ENCODE data around the gene GTF2IRD1.
A peak's percentile ranks its signal among the peaks of the same experiment; 100 is the strongest.

Gene GTF2IRD1

DNA sequence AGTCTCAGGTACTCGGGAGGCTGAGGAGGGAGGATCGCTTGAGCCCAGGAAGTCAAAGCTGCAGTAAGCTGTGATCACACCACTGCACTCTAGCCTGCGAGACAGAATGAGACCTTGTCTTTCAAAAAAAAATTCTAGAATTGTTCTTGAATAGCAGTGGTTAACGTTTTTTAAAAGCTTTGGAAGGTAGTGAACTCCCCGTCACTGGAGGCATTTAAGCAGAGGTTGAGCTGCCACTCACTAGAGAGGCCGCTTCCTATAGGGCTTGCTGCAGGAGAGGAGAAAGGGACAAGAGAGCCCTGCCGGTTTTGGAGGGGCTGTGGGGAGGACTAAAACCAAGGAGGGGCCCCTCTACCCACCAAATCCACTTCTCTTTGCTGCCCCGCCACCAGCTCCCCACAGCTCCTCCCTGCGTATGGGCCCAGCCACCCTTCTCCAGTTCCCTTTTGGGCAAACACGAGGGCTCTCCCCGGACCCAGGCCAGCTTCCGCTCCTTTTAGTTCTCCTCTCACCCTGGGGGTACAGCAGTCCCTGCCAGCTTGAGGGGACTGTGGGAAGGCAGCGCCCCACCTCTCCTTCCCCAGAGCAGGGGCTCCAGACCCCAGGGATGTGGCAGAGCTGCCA, 116.9 kb downstream of the GTF2IRD1 start:
- no peak for DNase-seq

DNA sequence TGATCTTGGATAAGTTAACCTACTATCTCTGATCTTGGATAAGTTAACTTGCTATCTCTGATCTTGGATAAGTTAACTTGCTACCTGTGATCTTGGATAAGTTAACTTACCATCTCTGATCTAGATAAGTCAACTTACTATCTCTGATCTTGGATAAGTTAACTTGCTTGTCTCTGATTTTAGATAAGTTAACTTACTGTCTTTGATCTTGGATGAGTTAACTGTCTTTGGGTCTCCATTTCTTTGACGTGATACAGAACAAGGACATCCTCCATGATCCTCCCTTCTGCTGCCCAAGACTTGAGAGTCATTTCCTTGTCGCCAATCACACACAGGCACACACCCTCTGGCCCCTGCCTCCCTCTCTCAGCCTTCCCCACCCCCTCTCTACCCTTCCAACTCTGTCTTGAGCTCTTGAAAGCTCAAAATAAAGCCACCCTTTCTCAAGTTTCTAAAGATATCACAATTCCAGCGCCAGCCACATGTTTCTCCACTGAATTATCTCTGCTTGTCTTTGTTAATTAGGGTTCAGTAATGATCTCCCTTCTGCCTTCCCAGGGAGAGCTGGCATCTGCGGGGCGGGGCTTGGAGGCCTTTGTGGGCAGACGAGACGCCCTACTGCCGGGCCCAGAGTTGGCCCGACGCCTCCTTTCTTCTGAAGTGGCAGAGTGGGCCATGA, 118.7 kb downstream of the GTF2IRD1 start:
- no peak for DNase-seq

DNA sequence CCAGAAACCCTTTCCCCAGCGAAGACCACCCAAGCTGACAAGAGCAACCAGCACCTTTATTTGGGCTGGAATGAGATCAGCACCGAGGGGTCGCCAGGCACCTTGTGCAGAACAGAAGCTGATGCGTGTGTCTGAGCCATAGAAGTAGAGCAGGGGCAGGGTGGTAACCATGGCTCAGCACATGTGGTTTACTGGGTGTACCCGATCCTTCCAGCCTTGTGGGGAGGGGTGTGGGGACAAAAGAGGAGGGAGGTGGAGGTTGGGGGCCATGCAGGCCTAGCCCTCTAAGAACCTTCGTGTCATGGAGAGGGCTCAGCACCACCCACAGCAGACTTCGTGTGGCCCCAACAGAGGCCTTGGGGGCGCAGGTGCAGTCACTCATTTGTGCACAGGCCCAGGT, 119.8 kb downstream of the GTF2IRD1 start:
- no peak for DNase-seq

DNA sequence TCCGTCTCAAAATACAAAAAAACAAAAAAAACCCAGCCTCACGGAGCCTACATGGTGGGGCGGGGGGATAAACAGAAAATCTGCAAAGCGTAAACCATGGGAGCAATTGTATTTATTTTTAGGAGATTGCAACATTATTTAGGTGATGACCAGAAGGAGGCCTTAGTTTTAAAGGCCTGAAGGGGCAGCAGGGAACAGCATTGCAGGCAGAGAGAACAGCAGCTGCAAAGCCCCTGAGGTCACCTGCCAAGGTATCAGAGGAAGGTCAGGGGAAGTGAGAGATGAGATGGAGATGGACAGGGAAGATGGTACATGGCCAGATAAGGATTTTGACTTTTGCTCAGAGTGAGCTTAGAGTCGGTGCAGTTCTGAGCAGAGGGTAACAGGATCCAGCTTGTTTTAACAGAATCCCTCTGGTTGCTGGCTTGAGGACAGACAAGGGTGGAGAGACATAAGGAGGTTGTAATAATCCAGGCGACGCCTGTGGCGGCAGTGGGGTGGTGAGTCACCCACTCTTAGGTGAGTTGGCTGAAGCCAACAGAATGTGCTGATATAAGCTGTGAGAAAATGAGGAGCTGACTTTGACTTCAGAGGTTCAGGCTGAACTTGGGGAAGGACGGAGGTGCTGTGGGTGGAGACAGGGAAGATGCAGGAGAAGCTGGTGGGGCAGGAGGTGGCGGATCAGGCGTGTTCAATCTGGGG, 121.5 kb downstream of the GTF2IRD1 start:
- DNase-seq, result no peak

DNA sequence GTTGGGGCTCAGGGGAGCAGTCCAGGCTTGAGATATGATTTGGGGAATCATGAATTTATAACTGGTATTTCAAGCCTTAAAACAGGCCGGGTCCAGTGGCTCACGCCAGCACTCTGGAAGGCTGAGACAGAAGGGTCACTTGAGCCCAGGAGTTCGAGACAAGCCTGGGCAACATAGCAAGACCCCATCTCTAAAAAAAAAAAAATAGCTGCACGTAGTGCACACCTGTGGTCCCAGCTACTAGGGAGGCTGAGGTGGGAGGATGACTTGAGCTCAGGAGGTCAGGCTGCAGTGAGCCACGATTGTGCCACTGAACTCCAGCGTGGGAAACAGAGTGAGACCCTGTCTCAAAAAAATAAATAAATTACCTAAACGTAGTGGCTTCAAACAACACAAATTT, 122.1 kb downstream of the GTF2IRD1 start:
- no peak for DNase-seq

DNA sequence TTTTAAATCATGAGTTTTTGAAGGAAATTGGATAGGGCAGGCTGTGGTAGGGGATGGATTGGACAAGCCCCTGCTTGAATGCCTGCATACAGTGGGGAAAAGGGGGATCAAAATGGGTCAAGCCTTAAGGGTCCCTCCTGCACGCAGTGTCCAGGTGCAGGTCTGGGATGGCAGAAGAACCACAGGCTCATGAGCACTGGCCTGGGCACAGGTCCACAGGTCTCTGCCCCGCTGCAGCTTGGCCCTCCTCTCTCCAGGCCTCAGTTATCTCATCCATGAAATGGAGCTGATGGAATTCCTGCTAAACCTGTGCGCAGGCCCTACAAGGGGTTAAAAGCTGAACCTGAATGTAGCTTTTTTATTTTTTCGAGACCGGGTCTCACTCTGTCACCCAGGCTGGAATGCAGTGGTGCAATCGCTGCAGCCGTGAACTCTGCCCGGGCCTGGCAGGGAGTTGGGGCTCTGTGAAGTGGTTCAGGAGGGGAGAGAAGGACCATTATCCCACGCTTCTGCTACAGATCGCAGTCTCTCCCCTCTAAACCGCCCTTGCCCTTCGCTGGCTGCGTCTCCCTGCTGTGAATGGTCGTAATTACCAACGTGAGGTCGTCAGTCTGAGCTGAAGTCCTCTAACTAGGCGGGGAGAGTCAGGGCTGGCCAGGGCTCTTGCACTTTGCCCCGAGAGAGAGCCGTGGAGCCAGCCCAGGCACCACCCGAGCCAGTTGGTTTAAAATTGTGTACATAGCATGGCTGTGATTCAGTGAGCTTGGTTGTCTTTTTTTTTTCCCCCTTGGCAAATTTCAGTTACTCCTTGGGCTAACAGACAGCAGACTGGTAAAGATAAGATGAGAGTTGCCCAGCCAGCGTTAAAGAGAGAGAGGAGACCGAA, 126.3 kb downstream of the GTF2IRD1 start:
- DNase-seq, result no peak

DNA sequence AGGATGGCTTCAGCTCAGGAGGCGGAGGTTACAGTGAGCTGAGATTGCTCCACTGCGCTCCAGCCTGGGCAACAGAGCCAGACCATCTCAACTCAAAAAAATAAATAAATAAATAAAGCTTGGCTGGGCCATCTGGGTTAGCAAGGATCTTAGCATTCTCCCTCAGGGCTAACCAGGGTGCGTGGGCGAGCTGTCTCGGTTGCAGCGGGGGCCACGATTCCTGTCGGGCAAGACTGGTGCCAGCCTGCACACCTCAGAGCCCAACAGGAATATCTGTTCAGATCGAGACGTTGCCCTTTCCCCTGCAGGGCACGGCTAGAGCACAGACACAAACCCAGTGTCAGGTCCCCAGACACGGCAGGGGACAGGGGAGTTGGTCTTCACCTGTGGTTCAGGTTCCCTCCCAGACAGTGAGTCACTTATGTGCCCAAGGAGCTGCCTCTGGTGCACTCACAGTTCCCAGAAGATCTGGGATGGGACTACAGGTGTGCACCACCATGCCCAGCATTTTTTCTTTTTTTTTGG, 128.3 kb downstream of the GTF2IRD1 start:
- DNase-seq, result no peak

DNA sequence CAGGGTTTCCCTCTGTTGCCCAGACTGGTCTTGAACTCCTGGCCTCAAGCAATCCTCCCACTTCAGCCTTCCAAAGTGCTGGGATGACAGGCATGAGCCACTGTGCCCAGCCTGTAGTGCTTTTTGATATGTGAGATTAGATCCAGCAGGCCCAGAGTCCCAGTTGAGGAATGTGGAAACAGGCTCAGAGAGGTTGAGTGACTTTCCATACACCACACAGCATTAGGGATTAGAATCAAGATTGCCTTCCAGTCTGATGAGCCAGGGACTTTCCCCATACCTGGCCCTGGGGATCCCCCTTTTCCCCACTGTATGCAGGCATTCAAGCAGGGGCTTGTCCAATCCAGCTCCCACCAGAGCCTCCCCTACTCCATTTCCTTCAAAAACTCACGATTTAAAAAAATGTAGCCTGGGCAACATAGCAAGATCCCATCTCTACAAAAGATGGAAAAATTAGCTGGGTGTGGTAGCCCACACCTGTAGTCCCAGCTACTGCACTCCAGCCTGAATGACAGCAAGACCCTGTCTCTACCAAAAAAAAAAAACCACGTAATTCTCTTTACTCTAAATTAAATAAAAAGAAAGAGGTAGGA, 128.8 kb downstream of the GTF2IRD1 start:
- no peak for DNase-seq

DNA sequence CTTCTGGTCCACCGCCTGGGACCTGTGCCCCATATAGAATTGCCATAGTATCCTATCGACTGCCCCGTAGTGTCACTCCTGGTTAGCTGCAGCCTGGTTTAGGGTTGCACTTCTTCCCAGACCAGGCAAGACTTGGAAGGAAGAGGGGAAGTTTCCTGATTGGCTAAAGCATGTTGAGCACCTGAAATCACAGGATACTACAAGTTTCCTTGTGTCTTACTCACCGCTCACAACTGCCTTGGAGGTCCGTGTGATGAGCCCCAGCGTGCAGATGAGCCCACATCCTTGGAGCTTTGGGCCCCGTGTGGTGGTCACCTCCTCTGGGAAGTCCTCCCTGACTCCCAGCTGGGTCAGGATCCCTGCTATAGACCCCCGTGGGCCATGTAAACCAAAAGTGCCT, 129.9 kb downstream of the GTF2IRD1 start:
- no peak for DNase-seq

DNA sequence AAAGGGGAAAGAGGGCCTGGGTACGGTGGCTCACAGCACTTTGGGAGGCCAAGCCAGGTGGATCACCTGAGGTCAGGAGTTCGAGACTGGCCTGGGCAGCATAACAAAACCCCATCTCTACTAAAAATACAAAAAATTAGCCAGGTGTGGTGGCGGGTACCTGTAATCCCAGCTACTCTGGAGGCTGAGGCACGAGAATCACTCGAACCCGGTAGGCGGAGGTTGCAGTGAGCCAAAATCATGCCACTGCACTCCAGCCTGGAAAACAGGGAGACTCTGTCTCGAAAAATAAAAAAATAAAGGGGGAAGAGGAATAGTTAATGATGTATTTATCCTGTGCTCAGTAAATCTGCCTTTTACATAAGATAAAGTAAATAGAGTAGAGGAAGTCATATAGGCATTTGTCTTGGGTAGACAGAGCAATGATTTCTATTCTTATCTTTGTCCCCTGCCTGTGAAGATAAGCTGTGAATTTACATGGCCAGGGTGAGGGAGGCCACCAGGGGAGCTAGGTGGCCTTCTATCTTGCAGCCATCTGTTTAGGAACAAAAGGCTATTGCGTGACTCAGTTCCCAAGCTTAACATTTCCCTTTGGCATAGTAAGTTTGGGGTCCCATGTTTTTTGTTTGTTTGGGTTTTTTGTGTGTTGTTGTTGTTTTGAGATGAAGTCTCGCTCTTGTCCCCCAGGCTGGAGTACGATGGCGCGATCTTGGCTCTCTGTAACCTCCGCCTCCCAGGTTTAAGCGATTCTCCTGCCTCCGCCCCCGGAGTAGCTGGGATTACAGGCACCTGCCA, 130.7 kb downstream of the GTF2IRD1 start:
- no peak for DNase-seq

DNA sequence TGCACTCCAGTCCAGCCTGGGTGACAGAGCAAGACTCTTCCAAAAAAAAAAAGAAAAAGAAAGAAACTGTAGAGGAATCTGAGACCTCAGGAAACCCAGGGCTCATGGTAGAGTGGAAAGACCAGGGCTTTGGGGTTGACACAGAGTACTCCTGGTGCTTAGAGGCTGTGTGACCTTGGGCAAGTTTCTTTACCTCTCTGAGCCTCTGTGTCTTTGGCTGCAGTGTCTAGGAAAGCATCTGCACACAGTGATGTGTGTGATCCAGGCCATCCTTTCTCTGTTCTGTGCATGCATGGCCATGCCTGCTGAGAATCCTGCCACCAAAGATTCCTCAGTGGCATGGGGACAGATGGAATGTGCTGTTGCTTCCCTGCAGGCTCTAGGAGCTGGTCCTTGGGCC, 132.1 kb downstream of the GTF2IRD1 start:
- no peak for DNase-seq

DNA sequence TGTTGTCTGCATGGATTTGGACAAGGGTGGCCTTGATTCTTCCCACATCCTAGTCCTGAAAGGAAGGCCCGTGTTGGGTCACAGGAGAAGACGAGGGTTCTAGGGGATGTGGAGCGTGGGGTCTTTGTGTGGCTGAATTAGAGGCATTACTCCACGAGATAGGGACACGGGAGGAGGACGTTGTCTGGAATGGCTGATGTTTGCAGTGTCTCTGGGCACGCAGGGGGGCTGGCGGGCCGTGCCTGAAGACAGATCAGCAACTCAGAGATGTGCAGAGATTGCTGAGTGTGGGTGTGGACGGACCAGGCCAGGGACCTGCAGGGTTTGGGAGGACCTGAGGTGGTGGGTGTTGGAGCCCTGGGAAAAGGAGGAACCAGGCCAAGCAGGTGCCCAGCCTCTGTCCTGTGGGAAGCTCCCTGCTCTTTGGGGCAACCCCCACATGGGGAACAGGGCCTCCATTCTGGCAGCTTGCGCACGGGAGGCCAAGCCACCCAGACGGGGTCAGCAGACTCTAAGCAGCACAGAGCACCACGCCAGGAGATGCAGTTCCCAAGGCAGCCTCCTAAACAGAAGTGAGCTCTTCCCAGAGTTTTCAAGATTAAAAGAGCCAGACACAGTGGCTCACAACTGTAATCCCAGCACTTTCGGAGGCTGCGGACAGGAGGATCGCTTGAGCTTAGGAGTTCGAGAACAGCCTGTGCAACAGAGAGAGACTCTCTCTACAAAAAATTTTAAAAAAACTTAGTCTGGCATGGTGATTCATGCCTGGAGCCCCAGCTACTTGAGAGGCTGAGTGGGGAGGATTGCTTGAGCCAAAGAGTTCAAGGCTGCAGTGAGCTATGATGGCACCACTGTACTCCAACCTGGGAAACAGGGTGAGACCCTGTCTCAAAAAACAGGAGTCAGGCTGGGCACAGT, 132.8 kb downstream of the GTF2IRD1 start:
- no peak for DNase-seq

DNA sequence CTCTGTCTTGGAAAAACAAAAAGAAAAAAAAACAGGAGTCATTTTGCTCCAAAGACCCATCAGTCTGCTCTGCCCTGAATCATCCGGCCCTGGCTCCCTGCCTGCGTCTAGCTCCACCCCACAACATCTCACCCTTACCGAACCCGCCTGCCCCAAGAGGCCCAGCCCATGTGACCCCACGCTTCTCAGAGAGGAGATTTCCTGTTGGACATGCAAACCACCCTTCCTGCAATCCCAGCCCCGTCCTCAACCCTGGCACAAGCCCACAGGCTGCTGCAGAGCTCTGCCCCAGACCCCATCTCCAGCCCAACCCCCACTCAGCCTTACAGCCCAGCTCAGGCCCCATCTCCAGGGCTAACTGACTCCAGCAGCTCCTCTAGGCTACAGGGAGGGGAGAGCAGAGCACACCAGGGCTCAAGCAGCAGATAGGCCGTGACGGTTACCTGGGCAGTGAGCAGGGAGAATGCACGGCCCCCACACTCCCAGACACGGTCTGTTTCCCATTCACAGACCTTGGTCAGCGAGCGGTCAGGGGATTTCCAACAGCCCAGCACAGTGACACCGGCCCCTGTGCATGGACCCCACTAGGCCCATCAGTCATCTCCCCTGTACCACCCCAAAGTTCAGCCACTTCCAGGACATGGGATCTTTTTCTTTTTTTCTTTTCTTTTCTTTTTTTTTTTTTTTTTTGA, 133.9 kb downstream of the GTF2IRD1 start:
- no peak for DNase-seq

DNA sequence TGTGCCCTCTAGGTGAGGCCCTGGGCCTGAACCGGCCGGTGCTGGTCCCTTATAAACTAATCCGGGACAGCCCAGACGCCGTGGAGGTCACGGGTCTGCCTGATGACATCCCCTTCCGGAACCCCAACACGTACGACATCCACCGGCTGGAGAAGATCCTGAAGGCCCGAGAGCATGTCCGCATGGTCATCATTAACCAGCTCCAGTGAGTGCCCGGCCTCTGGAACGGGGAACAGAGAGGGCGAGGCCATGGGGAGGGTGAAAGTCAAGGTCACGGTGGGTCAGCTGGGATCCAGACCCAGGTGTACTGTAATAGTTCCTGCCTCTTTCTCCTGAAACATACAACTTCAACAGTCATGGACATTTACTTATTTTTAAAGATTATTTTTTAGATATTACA, 137.1 kb downstream of the GTF2IRD1 start:
- no peak for DNase-seq

DNA sequence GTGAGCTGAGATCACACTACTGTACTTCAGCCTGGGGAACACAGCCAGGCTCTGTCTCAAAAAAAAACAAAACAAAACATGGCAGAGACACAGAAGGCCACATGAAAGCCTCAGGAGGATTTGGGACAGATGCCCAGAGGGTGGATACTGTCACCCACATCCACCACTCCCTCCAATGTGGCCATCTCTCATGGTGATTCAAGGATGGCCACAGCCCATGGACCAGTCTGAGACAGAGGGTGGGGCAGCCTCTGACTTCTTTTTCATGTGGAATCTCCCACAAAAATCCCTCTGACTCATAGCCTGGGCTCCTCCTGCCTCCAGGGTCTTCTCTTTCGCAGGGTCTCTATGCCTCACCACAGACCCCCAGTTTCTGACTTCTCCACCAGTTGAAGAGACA, 144.9 kb downstream of the GTF2IRD1 start:
- DNase-seq, result no peak

DNA sequence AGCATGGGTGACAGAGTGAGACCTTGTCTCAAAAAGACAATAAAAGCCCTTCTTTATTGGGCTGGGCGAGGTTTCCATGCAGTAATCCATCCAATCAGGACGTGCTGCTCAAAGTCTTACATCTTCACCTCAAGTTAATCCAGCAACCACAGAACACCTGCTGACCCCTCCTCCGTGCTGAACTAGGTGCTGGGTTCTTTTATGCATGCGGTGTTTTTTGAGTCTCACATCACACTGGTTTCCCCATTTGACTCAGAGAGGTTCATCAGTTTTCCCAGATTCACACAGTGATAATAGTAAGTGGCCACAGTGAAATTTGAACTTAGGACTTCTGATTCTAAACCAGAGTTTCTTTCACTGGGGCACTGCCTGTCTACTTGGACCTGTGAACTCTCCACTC, 145.5 kb downstream of the GTF2IRD1 start:
- DNase-seq, result no peak

DNA sequence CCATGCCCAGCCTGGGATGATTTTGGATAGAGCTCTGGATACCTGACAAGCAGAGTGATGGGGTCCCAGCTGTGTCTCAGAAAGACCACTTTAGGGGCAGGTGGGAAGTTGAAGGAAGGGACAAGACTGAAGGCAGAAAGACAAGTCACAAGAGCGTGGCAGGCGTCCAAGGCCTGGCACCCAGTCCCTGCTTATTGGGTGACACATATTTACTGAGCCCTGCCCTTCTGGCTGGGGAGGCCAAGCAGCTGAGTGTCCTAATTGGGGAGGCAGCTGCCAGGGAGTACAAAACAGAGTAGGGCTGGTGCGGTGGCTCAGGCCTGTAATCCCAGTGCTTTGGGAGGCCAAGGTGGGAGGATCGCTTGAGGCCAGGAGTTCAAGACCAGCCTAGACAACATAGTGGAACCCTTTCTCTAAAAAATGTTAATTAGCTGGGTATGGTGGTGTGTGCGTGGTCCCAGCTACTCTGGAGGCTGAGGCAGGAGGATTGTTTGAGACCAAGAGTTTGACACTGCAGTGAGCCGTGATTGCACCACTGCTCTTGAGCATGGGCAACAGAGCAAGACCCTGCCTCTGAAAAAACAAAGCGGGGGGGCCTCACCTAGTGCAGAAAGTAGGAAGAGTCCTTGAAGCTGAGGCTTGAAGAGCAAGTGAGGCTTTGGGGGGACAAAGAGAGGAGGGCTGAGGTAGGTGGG, 150.8 kb downstream of the GTF2IRD1 start:
- no peak for DNase-seq

DNA sequence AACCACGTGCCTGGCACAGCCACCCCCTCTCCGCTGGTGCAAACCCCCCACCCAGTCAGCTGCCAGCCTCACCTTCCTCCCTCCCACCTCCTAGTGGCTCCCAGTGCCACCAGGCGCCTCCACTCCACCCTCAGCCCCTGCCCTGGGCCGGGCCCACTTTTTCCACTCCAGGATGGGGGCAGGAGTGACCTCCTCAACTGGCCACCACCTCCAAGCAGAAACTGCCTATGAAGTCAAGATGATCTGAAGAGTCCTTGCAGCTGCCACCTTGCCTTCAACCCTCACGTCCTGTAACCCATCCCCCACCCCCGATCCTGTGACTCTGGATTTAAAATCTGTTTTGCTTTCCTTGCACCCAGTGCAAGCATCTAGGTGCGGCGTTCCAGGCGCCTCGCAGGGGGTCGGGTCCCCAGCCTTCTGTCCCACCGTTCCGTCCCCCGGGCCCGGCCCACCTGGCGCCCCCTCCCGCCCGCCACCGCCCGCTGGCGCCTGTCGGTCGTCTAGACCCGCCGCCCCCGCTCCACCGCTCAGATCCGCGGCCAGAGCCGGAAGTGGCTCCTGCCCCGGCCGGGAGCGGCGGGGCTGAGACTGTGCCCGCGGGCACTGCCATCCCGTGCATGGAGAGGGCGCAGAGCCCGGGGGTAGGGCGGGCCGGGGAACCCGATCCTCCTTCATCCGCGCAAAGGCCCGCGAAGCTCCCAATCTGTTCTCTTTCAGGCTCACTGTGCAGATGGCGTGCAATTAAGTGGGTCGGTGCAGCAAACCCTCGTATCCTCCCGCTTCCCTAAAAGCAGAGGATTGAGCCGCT, 152.6 kb downstream of the GTF2IRD1 start:
- DNase-seq, result peak; percentile 19
